NT2/D1 (cell line): ENCODE measurements around the gene GRM2.

Experiments used
- SUZ12 ChIP-seq: IDR thresholded peaks from 2 replicates; pipeline ENCODE4 v1.6.1; 2011; ENCODE audit not compliant: insufficient read length, insufficient read depth; ENCODE audit errors: extremely low read depth
- YY1 ChIP-seq: IDR thresholded peaks from 2 replicates; pipeline ENCODE4 v1.6.1; 2011; ENCODE audit not compliant: insufficient read length, insufficient read depth

DNA sequence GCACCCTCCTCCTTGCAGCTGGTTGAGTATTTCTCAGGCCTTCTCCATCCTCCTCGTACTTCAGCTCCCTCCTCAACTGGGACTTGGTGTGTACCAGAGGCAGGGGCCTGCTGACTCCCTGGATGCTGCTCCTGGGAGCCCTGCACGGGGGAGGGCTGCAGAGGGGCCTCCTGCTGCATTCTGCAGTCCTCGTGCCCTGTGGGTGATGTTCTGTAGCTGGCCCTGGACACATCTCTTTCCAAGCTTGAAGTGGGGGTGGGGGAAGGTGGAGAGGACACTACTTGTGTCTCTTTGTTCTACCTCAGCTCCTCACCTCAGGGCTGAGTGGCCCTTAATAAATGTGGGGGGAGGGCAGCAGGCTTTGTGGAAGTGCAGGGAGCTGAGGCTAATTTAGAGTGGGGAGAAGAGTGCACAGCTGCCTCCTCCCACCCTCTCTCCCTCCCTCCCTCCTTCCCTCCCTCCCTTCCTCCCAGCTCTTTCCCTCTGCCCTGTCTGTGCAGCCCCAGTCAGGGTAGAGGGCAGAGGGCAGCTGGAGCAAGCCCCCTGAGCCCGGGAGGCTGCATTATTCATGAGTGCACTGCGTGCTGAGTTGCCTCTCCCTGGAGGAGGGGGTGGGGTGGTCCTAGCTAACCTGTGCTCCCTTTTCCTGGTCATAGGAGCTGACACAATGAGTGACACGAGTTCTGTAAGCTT lies 3.7 kb upstream of the GRM2 start:
- TF ChIP-seq YY1 (no peak), SUZ12 (no peak)
